Activated CD4-positive, alpha-beta T cell treated with anti-CD3 and anti-CD28 coated beads, Interleukin-2, amount 10 ng/mL, durations not matched to agents 24 days and 14 days (primary cell): ENCODE data around the gene CADM1. TPM values are rescaled to one million over a fixed set of nuclear protein-coding genes. Genes with fewer than 3 reads are reported as not detected.

Source experiments
- DNase-seq: peaks from one replicate; pipeline ENCODE4 v3.0.0; 2022
- H3K27ac Mint-ChIP-seq: one replicate; pipeline ENCODE4 v1.8.0; 2022; ENCODE audit warnings: mild to moderate bottlenecking, mixed read lengths
- H3K27me3 Mint-ChIP-seq: one replicate; pipeline ENCODE4 v1.8.0; 2022; ENCODE audit warnings: mixed read lengths
- H3K36me3 Mint-ChIP-seq: one replicate; pipeline ENCODE4 v1.8.0; 2022; ENCODE audit warnings: low read depth, mild to moderate bottlenecking, mixed read lengths
- H3K4me1 Mint-ChIP-seq: one replicate; pipeline ENCODE4 v1.8.0; 2021; ENCODE audit warnings: mixed read lengths
- H3K4me3 Mint-ChIP-seq: one replicate; pipeline ENCODE4 v1.8.0; 2022; ENCODE audit warnings: mild to moderate bottlenecking, moderate library complexity, mixed read lengths
- H3K9me3 Mint-ChIP-seq: one replicate; pipeline ENCODE4 v1.8.0; 2021; ENCODE audit warnings: mixed read lengths
- intact Hi-C: fragments of 100-400 bp; cut with micrococcal nuclease; formaldehyde crosslinking; loops from one replicate; pipeline ENCODE4 v1.15.1; 2023
- total RNA-seq: library from RNA; stranded (reverse); gene quantifications from 2 replicates; pipeline ENCODE4 v1.2.3, GENCODE V29; 2022

The CADM1 gene
- total RNA-seq, 1 donor from 2014 or later, result 0.72 TPM

GRCh38 chr11:115226556-115226955 is 277.7 kb downstream of the CADM1 start:
- DNase-seq, result no peak
- Mint-ChIP-seq H3K4me1 (peaks cover 20% of the 10 kb centered on the region), H3K36me3 (no peaks in the 10 kb centered on the region), H3K4me3 (no peak overlapping the region), H3K27ac (no peak overlapping the region), H3K27me3 (peaks cover 40% of the 10 kb centered on the region), H3K9me3 (peaks cover 3% of the 10 kb centered on the region)
- intact Hi-C loops, result loop anchor here (10.0 kb wide), 1 partner anchor 698 kb away; no protein-coding TSS in a partner anchor

- Mint-ChIP-seq H3K27ac (no peak overlapping the region), H3K27me3 (peaks cover 31% of the 10 kb centered on the region), H3K36me3 (no peaks in the 10 kb centered on the region), H3K9me3 (peaks cover 3% of the 10 kb centered on the region), H3K4me1 (peaks cover 21% of the 10 kb centered on the region), H3K4me3 (no peak overlapping the region)
- DNase-seq, result no peak
- intact Hi-C loops, result loop anchor here (10.0 kb wide), 1 partner anchor 700 kb away; no protein-coding TSS in a partner anchor
These were observed 279.7 kb downstream of the CADM1 start for GRCh38 chr11:115224551-115224950.

GRCh38 chr11:115222863-115223530 is 281.2 kb downstream of the CADM1 start:
- H3K27ac Mint-ChIP-seq, result peak overlapping the region; percentile 72
- H3K27me3 Mint-ChIP-seq, result peaks cover 29% of the 10 kb centered on the region
- no peaks in the 10 kb centered on the region for H3K36me3 Mint-ChIP-seq
- DNase-seq, result no peak
- peaks cover 22% of the 10 kb centered on the region for H3K4me1 Mint-ChIP-seq
- peak overlapping the region; percentile 9 for H3K4me3 Mint-ChIP-seq
- intact Hi-C loops, result loop anchor here (2.0 to 10.0 kb wide), 2 partner anchors 22 to 702 kb away; no protein-coding TSS in a partner anchor
- H3K9me3 Mint-ChIP-seq, result peaks cover 3% of the 10 kb centered on the region

GRCh38 chr11:115222218-115222862 is 281.9 kb downstream of the CADM1 start:
- H3K4me3 Mint-ChIP-seq, result peak overlapping the region; percentile 28
- peak overlapping the region; percentile 72 for H3K27ac Mint-ChIP-seq
- no peaks in the 10 kb centered on the region for H3K36me3 Mint-ChIP-seq
- peaks cover 29% of the 10 kb centered on the region for H3K27me3 Mint-ChIP-seq
- peaks cover 26% of the 10 kb centered on the region for H3K4me1 Mint-ChIP-seq
- intact Hi-C loops, result loop anchor here (2.0 to 10.0 kb wide), 2 partner anchors 22 to 702 kb away; no protein-coding TSS in a partner anchor
- peak; percentile 80 for DNase-seq
- peaks cover 3% of the 10 kb centered on the region for H3K9me3 Mint-ChIP-seq

GRCh38 chr11:115221461-115222069 is 282.6 kb downstream of the CADM1 start:
- no peak for DNase-seq
- intact Hi-C loops, result loop anchor here (2.0 to 10.0 kb wide), 2 partner anchors 21 to 703 kb away; no protein-coding TSS in a partner anchor
- Mint-ChIP-seq H3K27me3 (peaks cover 28% of the 10 kb centered on the region), H3K4me3 (peak overlapping the region; percentile 28), H3K9me3 (peaks cover 3% of the 10 kb centered on the region), H3K4me1 (peaks cover 26% of the 10 kb centered on the region), H3K27ac (peak overlapping the region; percentile 72), H3K36me3 (no peaks in the 10 kb centered on the region)

- H3K36me3 Mint-ChIP-seq, result no peaks in the 10 kb centered on the region
- peaks cover 3% of the 10 kb centered on the region for H3K9me3 Mint-ChIP-seq
- H3K4me3 Mint-ChIP-seq, result no peak overlapping the region
- intact Hi-C loops, result loop anchor here (10.0 kb wide), 1 partner anchor 704 kb away; no protein-coding TSS in a partner anchor
- H3K27me3 Mint-ChIP-seq, result peaks cover 26% of the 10 kb centered on the region
- no peak overlapping the region for H3K27ac Mint-ChIP-seq
- DNase-seq, result no peak
- H3K4me1 Mint-ChIP-seq, result peaks cover 29% of the 10 kb centered on the region
These were observed 283.3 kb downstream of the CADM1 start for GRCh38 chr11:115220911-115221310.

GRCh38 chr11:115220423-115220822 is 283.8 kb downstream of the CADM1 start:
- peaks cover 29% of the 10 kb centered on the region for H3K4me1 Mint-ChIP-seq
- H3K36me3 Mint-ChIP-seq, result no peaks in the 10 kb centered on the region
- H3K9me3 Mint-ChIP-seq, result peaks cover 2% of the 10 kb centered on the region
- no peak for DNase-seq
- no peak overlapping the region for H3K27ac Mint-ChIP-seq
- peaks cover 26% of the 10 kb centered on the region for H3K27me3 Mint-ChIP-seq
- intact Hi-C loops, result loop anchor here (10.0 kb wide), 1 partner anchor 704 kb away; no protein-coding TSS in a partner anchor
- no peak overlapping the region for H3K4me3 Mint-ChIP-seq

- H3K27ac Mint-ChIP-seq, result no peak overlapping the region
- H3K4me3 Mint-ChIP-seq, result no peak overlapping the region
- no peak for DNase-seq
- H3K9me3 Mint-ChIP-seq, result peaks cover 2% of the 10 kb centered on the region
- H3K27me3 Mint-ChIP-seq, result peaks cover 22% of the 10 kb centered on the region
- no peaks in the 10 kb centered on the region for H3K36me3 Mint-ChIP-seq
- peaks cover 27% of the 10 kb centered on the region for H3K4me1 Mint-ChIP-seq
- intact Hi-C loops, result no loop called here
These were observed 284.8 kb downstream of the CADM1 start for GRCh38 chr11:115219376-115219775.

- intact Hi-C loops, result no loop called here
- Mint-ChIP-seq H3K27ac (no peak overlapping the region), H3K27me3 (peaks cover 19% of the 10 kb centered on the region), H3K4me3 (no peak overlapping the region), H3K9me3 (peaks cover 3% of the 10 kb centered on the region), H3K36me3 (no peaks in the 10 kb centered on the region), H3K4me1 (peaks cover 21% of the 10 kb centered on the region)
- DNase-seq, result no peak
These were observed 286.4 kb downstream of the CADM1 start for GRCh38 chr11:115217726-115218311.

- Mint-ChIP-seq H3K27ac (no peak overlapping the region), H3K4me3 (no peak overlapping the region), H3K9me3 (peaks cover 3% of the 10 kb centered on the region), H3K27me3 (peaks cover 26% of the 10 kb centered on the region), H3K36me3 (no peaks in the 10 kb centered on the region), H3K4me1 (peaks cover 7% of the 10 kb centered on the region)
- intact Hi-C loops, result loop anchor here (2.0 kb wide), 1 partner anchor 75 kb away; no protein-coding TSS in a partner anchor
- DNase-seq, result no peak
These were observed 288.3 kb downstream of the CADM1 start for GRCh38 chr11:115215694-115216617.

- no peak for DNase-seq
- Mint-ChIP-seq H3K27ac (no peak overlapping the region), H3K4me1 (peaks cover 7% of the 10 kb centered on the region), H3K36me3 (no peaks in the 10 kb centered on the region), H3K9me3 (peaks cover 3% of the 10 kb centered on the region), H3K4me3 (no peak overlapping the region), H3K27me3 (peaks cover 26% of the 10 kb centered on the region)
- intact Hi-C loops, result loop anchor here (2.0 kb wide), 1 partner anchor 76 kb away; no protein-coding TSS in a partner anchor
These were observed 289.5 kb downstream of the CADM1 start for GRCh38 chr11:115214644-115215234.

- intact Hi-C loops, result no loop called here
- H3K36me3 Mint-ChIP-seq, result no peaks in the 10 kb centered on the region
- H3K4me1 Mint-ChIP-seq, result peaks cover 6% of the 10 kb centered on the region
- H3K9me3 Mint-ChIP-seq, result peaks cover 3% of the 10 kb centered on the region
- H3K27me3 Mint-ChIP-seq, result peaks cover 20% of the 10 kb centered on the region
- DNase-seq, result no peak
- no peak overlapping the region for H3K27ac Mint-ChIP-seq
- H3K4me3 Mint-ChIP-seq, result no peak overlapping the region
These were observed 291.2 kb downstream of the CADM1 start for GRCh38 chr11:115213007-115213406.
